ENCODE data around the gene MYO5A.

GRCh38 chr15:52283281-52283680 is 245.4 kb downstream of the MYO5A start:
- no peak for TF ChIP-seq ZC3H10 (CRISPR knock-in tag; IDR thresholded peaks at IDR 0.05)
- TF ChIP-seq BACH2 (CRISPR knock-in tag; IDR thresholded peaks at IDR 0.05; ENCODE audit: borderline replicate concordance) = no peak
- no peak for TF ChIP-seq ARNTL (CRISPR knock-in tag; IDR thresholded peaks at IDR 0.05; ENCODE audit: borderline replicate concordance, low read depth)
- TF ChIP-seq TCF4 (CRISPR knock-in tag; IDR thresholded peaks at IDR 0.05; ENCODE audit: borderline replicate concordance) = no peak
- no peak for TF ChIP-seq ZFP30 (CRISPR knock-in tag; IDR thresholded peaks at IDR 0.05)
- no peak for TF ChIP-seq OSR1 (CRISPR knock-in tag; IDR thresholded peaks at IDR 0.05)
- TF ChIP-seq ZNF8 (CRISPR knock-in tag; IDR thresholded peaks at IDR 0.05) = no peak
- no peak for TF ChIP-seq ZFP3 (CRISPR knock-in tag; IDR thresholded peaks at IDR 0.05)
- no peak for TF ChIP-seq TSHZ2 (CRISPR knock-in tag; IDR thresholded peaks at IDR 0.05)
- no peak for TF ChIP-seq CSDC2 (CRISPR knock-in tag; IDR thresholded peaks at IDR 0.05)
- no peak for TF ChIP-seq CREB5 (CRISPR knock-in tag; IDR thresholded peaks at IDR 0.05; ENCODE audit: low read depth)
